T-helper 1 cell treated with Interleukin-12 subunit alpha and Interleukin-12 subunit beta and Interleukin-4 antibody, amounts not matched to agents 30 ng/mL and 1 ng/mL, for 36 hours (primary cell): ENCODE measurements around the gene ACACA. TPM values are rescaled to one million over a fixed set of nuclear protein-coding genes. Genes with fewer than 3 reads are reported as not detected.
"Not testable (repeated sequence)": the region's sequence is repeated elsewhere in the genome, so short reads cannot be mapped to it uniquely, and the experiment has no call there.

Source experiments
- intact Hi-C: fragments of 100-400 bp; cut with micrococcal nuclease; formaldehyde crosslinking; loops from one replicate; pipeline ENCODE4 v1.15.1; 2024
- total RNA-seq: library from RNA; stranded (reverse); gene quantifications from 2 replicates; pipeline ENCODE4 v1.2.3, GENCODE V29; 2022

ACACA gene
- total RNA-seq, 1 donor from 2014 or later, result 53.4 TPM

GRCh38 chr17:37356796-37357569 is 49.7 kb downstream of the ACACA start:
- intact Hi-C loops, result loop anchor here (5.0 kb wide), 1 partner anchor 755 kb away; the partner anchor contains the start of gene MRM1

- intact Hi-C loops, result not testable (repeated sequence)
These were observed 59.7 kb downstream of the ACACA start for GRCh38 chr17:37346863-37347402.

- intact Hi-C loops, result loop anchor here (2.0 kb wide), 1 partner anchor 14 kb away; no protein-coding TSS in a partner anchor
These were observed 62.1 kb downstream of the ACACA start for GRCh38 chr17:37344519-37344918.

GRCh38 chr17:37342589-37342988 is 64.0 kb downstream of the ACACA start:
- intact Hi-C loops, result no loop called here

GRCh38 chr17:37340804-37341203 is 65.8 kb downstream of the ACACA start:
- intact Hi-C loops, result no loop called here

- intact Hi-C loops, result no loop called here
These were observed 67.3 kb downstream of the ACACA start for GRCh38 chr17:37339321-37339720.

GRCh38 chr17:37338847-37339246 is 67.8 kb downstream of the ACACA start:
- intact Hi-C loops, result no loop called here

GRCh38 chr17:37327341-37328090 is 79.1 kb downstream of the ACACA start:
- intact Hi-C loops, result no loop called here

- intact Hi-C loops, result no loop called here
These were observed 83.6 kb downstream of the ACACA start for GRCh38 chr17:37322826-37323561.

GRCh38 chr17:37322106-37322505 is 84.5 kb downstream of the ACACA start:
- intact Hi-C loops, result no loop called here

GRCh38 chr17:37318931-37319594 is 87.6 kb downstream of the ACACA start:
- intact Hi-C loops, result no loop called here

- intact Hi-C loops, result no loop called here
These were observed 88.8 kb downstream of the ACACA start for GRCh38 chr17:37317867-37318266.

GRCh38 chr17:37315601-37316000 is 91.0 kb downstream of the ACACA start:
- intact Hi-C loops, result no loop called here

- intact Hi-C loops, result no loop called here
These were observed 94.3 kb downstream of the ACACA start for GRCh38 chr17:37312137-37312923.

GRCh38 chr17:37310940-37311339 is 95.7 kb downstream of the ACACA start:
- intact Hi-C loops, result no loop called here

- intact Hi-C loops, result no loop called here
These were observed 97.6 kb downstream of the ACACA start for GRCh38 chr17:37309051-37309450.

- intact Hi-C loops, result no loop called here
These were observed 101.2 kb downstream of the ACACA start for GRCh38 chr17:37305406-37305905.

- intact Hi-C loops, result no loop called here
These were observed 105.3 kb downstream of the ACACA start for GRCh38 chr17:37301288-37301687.

GRCh38 chr17:37300683-37301082 is 106.0 kb downstream of the ACACA start:
- intact Hi-C loops, result no loop called here
